GM23338 (cell line): ENCODE data around the gene FBXO28.

Experiments used
- CTCF ChIP-seq, 2 experiments: fragments of 200-600 bp in 1 of 2; sonication (generic) in 1 of 2; conservative IDR thresholded peaks; 2 replicates each; pipeline versions ENCODE4 v1.5.1 to v1.6.1; 2016 to 2017; ENCODE audit warnings: antibody characterized with exemption in 2 of 2, low read depth in 2 of 2, mild to moderate bottlenecking in 2 of 2, moderate library complexity in 1 of 2
- EZH2 ChIP-seq: fragments of 200-600 bp; sonication (generic); IDR thresholded peaks from one replicate; pipeline ENCODE4 v1.8.0; 2017; ENCODE audit warnings: antibody characterized with exemption, mild to moderate bottlenecking, low read depth; ENCODE audit not compliant: unreplicated experiment
- POLR2AphosphoS5 ChIP-seq: IDR thresholded peaks from 2 replicates; pipeline ENCODE4 v1.6.1; 2016; ENCODE audit warnings: antibody characterized with exemption, low read depth
- ZNF114 ChIP-seq: fragments of 250-450 bp; sonication (Bioruptor Pico); IDR thresholded peaks from 2 replicates; pipeline ENCODE4 v1.5.0; 2020; ENCODE audit warnings: mild to moderate bottlenecking, moderate library complexity
- ZNF462 ChIP-seq: fragments of 250-450 bp; sonication (Bioruptor Pico); IDR thresholded peaks from 2 replicates; pipeline ENCODE4 v1.5.0; 2020; ENCODE audit warnings: mild to moderate bottlenecking, moderate library complexity

- TF ChIP-seq CTCF (conservative IDR thresholded peaks at IDR 0.05; ENCODE audit: low read depth in 2 of 2) (no peak), ZNF462 (CRISPR knock-in tag) (no peak), POLR2AphosphoS5 (no peak), ZNF114 (no peak), EZH2 (no peak)
These were observed 67.5 kb downstream of the FBXO28 start for GRCh38 chr1:224181453-224181810.
